ENCODE measurements around the gene COL8A1.

GRCh38 chr3:99760629-99761028 is 122.2 kb downstream of the COL8A1 start:
- no peak for TF ChIP-seq CTCF (IDR thresholded peaks at IDR 0.05; ENCODE audit: poor library complexity)
- no peak for TF ChIP-seq EZH2 (IDR thresholded peaks at IDR 0.05; ENCODE audit: borderline replicate concordance)
- TF ChIP-seq EZH2phosphoT487 (IDR thresholded peaks at IDR 0.05; ENCODE audit: low read depth, severe bottlenecking, unreplicated experiment), result no peak
